ENCODE data around the gene WDFY4.

The WDFY4 gene

GRCh38 chr10:48684792-48685623 lies at the start of gene WDFY4:
Gene WDFY4 (plus strand): TSS chr10:48684873. CDS start chr10:48709733, 24,860 bp downstream.
- ATAC-seq: no peak
- no peak for TF ChIP-seq BACH2 (CRISPR knock-in tag; IDR thresholded peaks at IDR 0.05; ENCODE audit: borderline replicate concordance)
- no peak for TF ChIP-seq GLIS3 (CRISPR knock-in tag; IDR thresholded peaks at IDR 0.05)
- no peak for TF ChIP-seq PPARA (CRISPR knock-in tag; IDR thresholded peaks at IDR 0.05; ENCODE audit: borderline replicate concordance)
- no peak for TF ChIP-seq POU6F1 (CRISPR knock-in tag; IDR thresholded peaks at IDR 0.05; ENCODE audit: borderline replicate concordance, low read depth)
- TF ChIP-seq ISL1 (CRISPR knock-in tag; IDR thresholded peaks at IDR 0.05): no peak
- TF ChIP-seq ZFP30 (CRISPR knock-in tag; IDR thresholded peaks at IDR 0.05): no peak
- no peak for TF ChIP-seq ZNF565 (CRISPR knock-in tag; conservative IDR thresholded peaks at IDR 0.05; ENCODE audit: low read depth)
- TF ChIP-seq ESRRG (CRISPR knock-in tag; IDR thresholded peaks at IDR 0.05): no peak
- no peak for TF ChIP-seq ZC3H10 (CRISPR knock-in tag; IDR thresholded peaks at IDR 0.05)
- TF ChIP-seq ARNTL (CRISPR knock-in tag; IDR thresholded peaks at IDR 0.05; ENCODE audit: borderline replicate concordance, low read depth): no peak
- no peak for TF ChIP-seq OSR1 (CRISPR knock-in tag; IDR thresholded peaks at IDR 0.05)
- TF ChIP-seq ZFP3 (CRISPR knock-in tag; IDR thresholded peaks at IDR 0.05): no peak
- no peak for TF ChIP-seq ZNF8 (CRISPR knock-in tag; IDR thresholded peaks at IDR 0.05)

DNA sequence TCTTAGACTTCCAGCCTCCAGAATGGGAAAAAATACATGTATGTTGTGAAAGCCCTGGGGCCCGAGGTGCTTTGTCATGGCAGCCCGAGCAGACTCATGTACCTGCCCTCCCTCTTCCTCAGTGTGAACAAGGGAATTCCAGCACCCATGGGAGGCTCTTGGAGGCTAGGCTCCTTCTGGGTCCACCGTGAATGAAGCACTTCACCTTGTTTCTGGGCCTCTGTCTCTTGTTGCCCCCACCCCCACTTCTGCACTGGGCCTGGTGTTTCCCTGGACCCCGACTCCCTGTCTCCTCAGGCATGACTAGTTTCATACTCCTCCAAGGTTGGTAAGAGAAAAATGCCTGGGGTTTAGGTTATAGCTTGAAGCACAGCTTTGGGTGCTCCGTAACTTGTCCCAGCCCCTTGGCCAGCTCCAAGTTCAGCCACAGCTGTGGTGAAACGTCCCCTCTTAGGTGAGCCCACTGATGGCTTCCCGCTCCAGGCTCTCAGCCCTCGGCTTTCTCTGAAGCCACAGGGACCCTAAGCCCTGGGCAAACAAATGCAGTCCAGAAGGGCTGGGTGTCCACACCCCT lies 49.6 kb upstream of the WDFY4 start:
- TF ChIP-seq TSHZ2 (CRISPR knock-in tag; IDR thresholded peaks at IDR 0.05): no peak
- TF ChIP-seq, protein P1, sequence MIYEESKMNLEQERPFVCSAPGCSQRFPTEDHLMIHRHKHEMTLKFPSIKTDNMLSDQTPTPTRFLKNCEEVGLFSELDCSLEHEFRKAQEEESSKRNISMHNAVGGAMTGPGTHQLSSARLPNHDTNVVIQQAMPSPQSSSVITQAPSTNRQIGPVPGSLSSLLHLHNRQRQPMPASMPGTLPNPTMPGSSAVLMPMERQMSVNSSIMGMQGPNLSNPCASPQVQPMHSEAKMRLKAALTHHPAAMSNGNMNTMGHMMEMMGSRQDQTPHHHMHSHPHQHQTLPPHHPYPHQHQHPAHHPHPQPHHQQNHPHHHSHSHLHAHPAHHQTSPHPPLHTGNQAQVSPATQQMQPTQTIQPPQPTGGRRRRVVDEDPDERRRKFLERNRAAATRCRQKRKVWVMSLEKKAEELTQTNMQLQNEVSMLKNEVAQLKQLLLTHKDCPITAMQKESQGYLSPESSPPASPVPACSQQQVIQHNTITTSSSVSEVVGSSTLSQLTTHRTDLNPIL (CRISPR knock-in tag; IDR thresholded peaks at IDR 0.05; ENCODE audit: low read depth): no peak
- no peak for TF ChIP-seq PATZ1 (CRISPR knock-in tag; IDR thresholded peaks at IDR 0.05; ENCODE audit: borderline replicate concordance)
- no peak for TF ChIP-seq ZC3H10 (CRISPR knock-in tag; IDR thresholded peaks at IDR 0.05)
- TF ChIP-seq ZFP3 (CRISPR knock-in tag; IDR thresholded peaks at IDR 0.05): no peak
- TF ChIP-seq CSRNP3 (CRISPR knock-in tag; IDR thresholded peaks at IDR 0.05): no peak
- no peak for TF ChIP-seq POU6F1 (CRISPR knock-in tag; IDR thresholded peaks at IDR 0.05; ENCODE audit: borderline replicate concordance, low read depth)
- TF ChIP-seq PPARA (CRISPR knock-in tag; IDR thresholded peaks at IDR 0.05; ENCODE audit: borderline replicate concordance): no peak
- TF ChIP-seq ZNF70 (CRISPR knock-in tag; IDR thresholded peaks at IDR 0.05): no peak
- no peak for TF ChIP-seq CSDC2 (CRISPR knock-in tag; IDR thresholded peaks at IDR 0.05)
- TF ChIP-seq RARB (CRISPR knock-in tag; IDR thresholded peaks at IDR 0.05): no peak
- TF ChIP-seq GLIS3 (CRISPR knock-in tag; IDR thresholded peaks at IDR 0.05): no peak
- TF ChIP-seq ESRRG (CRISPR knock-in tag; IDR thresholded peaks at IDR 0.05): no peak
- TF ChIP-seq BACH2 (CRISPR knock-in tag; IDR thresholded peaks at IDR 0.05; ENCODE audit: borderline replicate concordance): no peak
- TF ChIP-seq OSR1 (CRISPR knock-in tag; IDR thresholded peaks at IDR 0.05): no peak
- no peak for TF ChIP-seq ZNF8 (CRISPR knock-in tag; IDR thresholded peaks at IDR 0.05)
- TF ChIP-seq ISL1 (CRISPR knock-in tag; IDR thresholded peaks at IDR 0.05): no peak
- no peak for TF ChIP-seq TCF4 (CRISPR knock-in tag; IDR thresholded peaks at IDR 0.05; ENCODE audit: borderline replicate concordance)
- TF ChIP-seq ARNTL (CRISPR knock-in tag; IDR thresholded peaks at IDR 0.05; ENCODE audit: borderline replicate concordance, low read depth): no peak
- no peak for ATAC-seq
